HepG2 (cell line): ENCODE data around the gene TRMU. TPM values are rescaled to one million over a fixed set of nuclear protein-coding genes. Genes with fewer than 3 reads are reported as not detected.

Experiments
- AGO1 ChIP-seq: fragments of 200-400 bp; formaldehyde crosslinking; IDR thresholded peaks from 2 replicates; pipeline ENCODE4 v1.6.1; 2017; ENCODE audit warnings: mild to moderate bottlenecking, low read depth, low read length, moderate library complexity; ENCODE audit not compliant: poor library complexity, severe bottlenecking
- CEBPB ChIP-seq: IDR thresholded peaks from 2 replicates; pipeline ENCODE4 v1.6.1; 2011; ENCODE audit warnings: low read depth, low read length, improper control_type of control experiment, borderline replicate concordance
- CREM ChIP-seq, 2 experiments: sonication (generic) in 1 of 2; formaldehyde crosslinking in 1 of 2; IDR thresholded peaks; 2 replicates each; pipeline versions ENCODE4 v1.4.0 to v1.6.1; 2016 to 2020; ENCODE audit warnings: antibody characterized with exemption in 1 of 2, mild to moderate bottlenecking in 1 of 2, missing genetic modification reagents in 1 of 2
- FOXA3 ChIP-seq: IDR thresholded peaks from 2 replicates; pipeline ENCODE4 v1.6.1; 2016; ENCODE audit warnings: missing genetic modification reagents, missing compliant biosample characterization
- HES4 ChIP-seq: sonication (generic); formaldehyde crosslinking; IDR thresholded peaks from 2 replicates; pipeline ENCODE4 v1.9.0; 2021; ENCODE audit warnings: mild to moderate bottlenecking, missing genetic modification reagents, borderline replicate concordance
- HMG20B ChIP-seq: conservative IDR thresholded peaks from 2 replicates; pipeline ENCODE4 v1.6.1; 2016; ENCODE audit warnings: missing genetic modification reagents, missing compliant biosample characterization
- KLF9 ChIP-seq: IDR thresholded peaks from 2 replicates; pipeline ENCODE4 v1.6.1; 2016; ENCODE audit warnings: low read depth
- MEIS2 ChIP-seq: sonication (generic); formaldehyde crosslinking; IDR thresholded peaks from 2 replicates; pipeline ENCODE4 v1.9.0; 2021; ENCODE audit warnings: mild to moderate bottlenecking, missing genetic modification reagents
- NFATC3 ChIP-seq: sonication (generic); formaldehyde crosslinking; IDR thresholded peaks from 2 replicates; pipeline ENCODE4 v1.5.1; 2020; ENCODE audit warnings: mild to moderate bottlenecking, missing genetic modification reagents
- NFE2L1 ChIP-seq: sonication (generic); formaldehyde crosslinking; IDR thresholded peaks from 2 replicates; pipeline ENCODE4 v1.4.0; 2020; ENCODE audit warnings: missing genetic modification reagents, mild to moderate bottlenecking, borderline replicate concordance
- SALL1 ChIP-seq: sonication (generic); formaldehyde crosslinking; IDR thresholded peaks from 2 replicates; pipeline ENCODE4 v1.8.0; 2022; ENCODE audit warnings: mild to moderate bottlenecking, missing genetic modification reagents
- TRIM24 ChIP-seq: sonication (generic); formaldehyde crosslinking; IDR thresholded peaks from 2 replicates; pipeline ENCODE4 v1.8.0; 2022; ENCODE audit warnings: mild to moderate bottlenecking, missing genetic modification reagents
- ZBTB1 ChIP-seq: sonication (generic); formaldehyde crosslinking; IDR thresholded peaks from 2 replicates; pipeline ENCODE4 v1.4.0; 2020; ENCODE audit warnings: missing genetic modification reagents, borderline replicate concordance
- ZNF367 ChIP-seq: sonication (generic); formaldehyde crosslinking; IDR thresholded peaks from 2 replicates; pipeline ENCODE4 v1.4.0; 2020; ENCODE audit warnings: missing genetic modification reagents, borderline replicate concordance
- ZNF510 ChIP-seq: sonication (generic); formaldehyde crosslinking; IDR thresholded peaks from 2 replicates; pipeline ENCODE4 v1.4.0; 2020; ENCODE audit warnings: low read depth, mild to moderate bottlenecking, missing genetic modification reagents
- ZSCAN29 ChIP-seq: sonication (generic); formaldehyde crosslinking; conservative IDR thresholded peaks from 2 replicates; pipeline ENCODE4 v1.4.0; 2020; ENCODE audit warnings: mild to moderate bottlenecking, missing genetic modification reagents
- ZZZ3 ChIP-seq: sonication (generic); formaldehyde crosslinking; IDR thresholded peaks from 2 replicates; pipeline ENCODE4 v1.4.0; 2020; ENCODE audit warnings: missing genetic modification reagents, mild to moderate bottlenecking, borderline replicate concordance
- polyA plus RNA-seq, 8 experiments: library from polyadenylated mRNA; depleted of rRNA in 3 of 8; stranded (reverse) in 7 of 8; unstranded in 1 of 8; fragments of >200 nt; fragmentation: Illumina TruSeq in 4 of 8; extraction: Trizol in 4 of 8; gene quantifications; 2 replicates each; pipeline versions ENCODE4 v1.2.1 to v1.2.3, GENCODE V29; 2011 to 2016; ENCODE audit warnings: low read depth in 4 of 8, missing spikeins in 1 of 8, mixed read lengths in 1 of 8; ENCODE audit not compliant: insufficient read depth in 1 of 8
- total RNA-seq, 5 experiments: library from RNA; depleted of rRNA; stranded (reverse); fragments of >200 nt; fragmentation: Illumina TruSeq; extraction: Trizol; gene quantifications; 2 replicates each; pipeline ENCODE4 v1.2.3, GENCODE V29; 2016; ENCODE audit warnings: low read depth in 1 of 5
- TF ChIP-seq, protein P1 (sequence below): sonication (generic); formaldehyde crosslinking; IDR thresholded peaks from 2 replicates; pipeline ENCODE4 v1.4.0; 2020; ENCODE audit warnings: missing genetic modification reagents, borderline replicate concordance
- TF ChIP-seq, protein P2 (sequence below): sonication (generic); formaldehyde crosslinking; IDR thresholded peaks from 2 replicates; pipeline ENCODE4 v1.4.0; 2020; ENCODE audit warnings: missing genetic modification reagents
- TF ChIP-seq, protein P3 (sequence below): sonication (generic); formaldehyde crosslinking; IDR thresholded peaks from 2 replicates; pipeline ENCODE4 v1.8.1; 2022; ENCODE audit warnings: low read depth, mild to moderate bottlenecking, missing genetic modification reagents
- TF ChIP-seq, protein P4 (sequence below): sonication (generic); formaldehyde crosslinking; IDR thresholded peaks from 2 replicates; pipeline ENCODE4 v1.5.0; 2020; ENCODE audit warnings: mild to moderate bottlenecking, low read depth, missing genetic modification reagents, borderline replicate concordance

TRMU gene
- total and polyA plus RNA-seq, 2 of the 13 experiments (the other 11 are each of a cell fraction or from before 2014, with no cell fraction given), result 31.0 to 50.2 TPM

DNA sequence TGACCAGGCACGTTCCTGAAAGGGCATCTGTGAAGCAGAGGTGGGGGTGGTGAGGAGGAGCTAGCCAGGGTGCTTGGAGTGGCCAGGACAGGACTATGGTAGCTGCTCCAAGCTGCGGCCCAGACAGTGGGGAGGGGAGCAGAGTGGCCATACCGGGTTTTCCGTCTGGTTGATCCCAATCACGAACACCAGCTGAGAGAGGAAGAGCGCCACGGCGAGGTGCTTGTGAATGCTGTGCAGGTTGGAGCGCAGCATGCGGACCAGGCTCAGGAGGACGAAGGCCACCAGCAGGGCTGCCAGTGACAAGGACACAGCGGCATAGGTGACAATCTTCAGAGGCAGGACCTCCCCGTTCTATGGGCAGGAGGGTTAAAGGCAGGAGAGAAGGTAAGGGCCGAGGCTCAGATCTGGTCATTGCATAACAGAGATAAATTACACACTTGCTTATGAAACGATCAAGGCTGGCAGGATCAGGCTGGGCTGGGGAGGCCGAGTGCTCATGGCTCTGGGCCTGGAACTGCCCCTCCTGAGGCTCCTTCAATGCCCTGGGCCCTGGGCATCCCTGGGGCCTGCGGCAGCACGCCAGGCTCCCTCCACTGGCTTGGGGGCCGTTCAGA is 41.5 kb downstream of the TRMU start (continued):
- TF ChIP-seq, protein P1, sequence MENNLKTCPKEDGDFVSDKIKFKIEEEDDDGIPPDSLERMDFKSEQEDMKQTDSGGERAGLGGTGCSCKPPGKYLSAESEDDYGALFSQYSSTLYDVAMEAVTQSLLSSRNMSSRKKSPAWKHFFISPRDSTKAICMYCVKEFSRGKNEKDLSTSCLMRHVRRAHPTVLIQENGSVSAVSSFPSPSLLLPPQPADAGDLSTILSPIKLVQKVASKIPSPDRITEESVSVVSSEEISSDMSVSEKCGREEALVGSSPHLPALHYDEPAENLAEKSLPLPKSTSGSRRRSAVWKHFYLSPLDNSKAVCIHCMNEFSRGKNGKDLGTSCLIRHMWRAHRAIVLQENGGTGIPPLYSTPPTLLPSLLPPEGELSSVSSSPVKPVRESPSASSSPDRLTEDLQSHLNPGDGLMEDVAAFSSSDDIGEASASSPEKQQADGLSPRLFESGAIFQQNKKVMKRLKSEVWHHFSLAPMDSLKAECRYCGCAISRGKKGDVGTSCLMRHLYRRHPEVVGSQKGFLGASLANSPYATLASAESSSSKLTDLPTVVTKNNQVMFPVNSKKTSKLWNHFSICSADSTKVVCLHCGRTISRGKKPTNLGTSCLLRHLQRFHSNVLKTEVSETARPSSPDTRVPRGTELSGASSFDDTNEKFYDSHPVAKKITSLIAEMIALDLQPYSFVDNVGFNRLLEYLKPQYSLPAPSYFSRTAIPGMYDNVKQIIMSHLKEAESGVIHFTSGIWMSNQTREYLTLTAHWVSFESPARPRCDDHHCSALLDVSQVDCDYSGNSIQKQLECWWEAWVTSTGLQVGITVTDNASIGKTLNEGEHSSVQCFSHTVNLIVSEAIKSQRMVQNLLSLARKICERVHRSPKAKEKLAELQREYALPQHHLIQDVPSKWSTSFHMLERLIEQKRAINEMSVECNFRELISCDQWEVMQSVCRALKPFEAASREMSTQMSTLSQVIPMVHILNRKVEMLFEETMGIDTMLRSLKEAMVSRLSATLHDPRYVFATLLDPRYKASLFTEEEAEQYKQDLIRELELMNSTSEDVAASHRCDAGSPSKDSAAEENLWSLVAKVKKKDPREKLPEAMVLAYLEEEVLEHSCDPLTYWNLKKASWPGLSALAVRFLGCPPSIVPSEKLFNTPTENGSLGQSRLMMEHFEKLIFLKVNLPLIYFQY, result no peak
- TF ChIP-seq, protein P2, sequence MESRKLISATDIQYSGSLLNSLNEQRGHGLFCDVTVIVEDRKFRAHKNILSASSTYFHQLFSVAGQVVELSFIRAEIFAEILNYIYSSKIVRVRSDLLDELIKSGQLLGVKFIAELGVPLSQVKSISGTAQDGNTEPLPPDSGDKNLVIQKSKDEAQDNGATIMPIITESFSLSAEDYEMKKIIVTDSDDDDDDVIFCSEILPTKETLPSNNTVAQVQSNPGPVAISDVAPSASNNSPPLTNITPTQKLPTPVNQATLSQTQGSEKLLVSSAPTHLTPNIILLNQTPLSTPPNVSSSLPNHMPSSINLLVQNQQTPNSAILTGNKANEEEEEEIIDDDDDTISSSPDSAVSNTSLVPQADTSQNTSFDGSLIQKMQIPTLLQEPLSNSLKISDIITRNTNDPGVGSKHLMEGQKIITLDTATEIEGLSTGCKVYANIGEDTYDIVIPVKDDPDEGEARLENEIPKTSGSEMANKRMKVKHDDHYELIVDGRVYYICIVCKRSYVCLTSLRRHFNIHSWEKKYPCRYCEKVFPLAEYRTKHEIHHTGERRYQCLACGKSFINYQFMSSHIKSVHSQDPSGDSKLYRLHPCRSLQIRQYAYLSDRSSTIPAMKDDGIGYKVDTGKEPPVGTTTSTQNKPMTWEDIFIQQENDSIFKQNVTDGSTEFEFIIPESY (CRISPR knock-in tag), result peak; percentile 78
- TF ChIP-seq NFE2L1 (CRISPR knock-in tag), result 0 out of 2 replicates have a peak, but pooled peaks have one; percentile 11
- TF ChIP-seq TRIM24 (CRISPR knock-in tag), result no peak
- TF ChIP-seq, protein P3, sequence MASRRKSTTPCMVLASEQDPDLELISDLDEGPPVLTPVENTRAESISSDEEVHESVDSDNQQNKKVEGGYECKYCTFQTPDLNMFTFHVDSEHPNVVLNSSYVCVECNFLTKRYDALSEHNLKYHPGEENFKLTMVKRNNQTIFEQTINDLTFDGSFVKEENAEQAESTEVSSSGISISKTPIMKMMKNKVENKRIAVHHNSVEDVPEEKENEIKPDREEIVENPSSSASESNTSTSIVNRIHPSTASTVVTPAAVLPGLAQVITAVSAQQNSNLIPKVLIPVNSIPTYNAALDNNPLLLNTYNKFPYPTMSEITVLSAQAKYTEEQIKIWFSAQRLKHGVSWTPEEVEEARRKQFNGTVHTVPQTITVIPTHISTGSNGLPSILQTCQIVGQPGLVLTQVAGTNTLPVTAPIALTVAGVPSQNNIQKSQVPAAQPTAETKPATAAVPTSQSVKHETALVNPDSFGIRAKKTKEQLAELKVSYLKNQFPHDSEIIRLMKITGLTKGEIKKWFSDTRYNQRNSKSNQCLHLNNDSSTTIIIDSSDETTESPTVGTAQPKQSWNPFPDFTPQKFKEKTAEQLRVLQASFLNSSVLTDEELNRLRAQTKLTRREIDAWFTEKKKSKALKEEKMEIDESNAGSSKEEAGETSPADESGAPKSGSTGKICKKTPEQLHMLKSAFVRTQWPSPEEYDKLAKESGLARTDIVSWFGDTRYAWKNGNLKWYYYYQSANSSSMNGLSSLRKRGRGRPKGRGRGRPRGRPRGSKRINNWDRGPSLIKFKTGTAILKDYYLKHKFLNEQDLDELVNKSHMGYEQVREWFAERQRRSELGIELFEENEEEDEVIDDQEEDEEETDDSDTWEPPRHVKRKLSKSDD (CRISPR knock-in tag), result peak; percentile 18
- 0 out of 2 replicates have a peak, but pooled peaks have one; percentile 26 for TF ChIP-seq ZZZ3
- no peak for TF ChIP-seq AGO1
- TF ChIP-seq, protein P4, sequence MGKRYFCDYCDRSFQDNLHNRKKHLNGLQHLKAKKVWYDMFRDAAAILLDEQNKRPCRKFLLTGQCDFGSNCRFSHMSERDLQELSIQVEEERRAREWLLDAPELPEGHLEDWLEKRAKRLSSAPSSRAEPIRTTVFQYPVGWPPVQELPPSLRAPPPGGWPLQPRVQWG (CRISPR knock-in tag), result no peak
- no peak for TF ChIP-seq KLF9 (CRISPR knock-in tag)
- TF ChIP-seq MEIS2 (CRISPR knock-in tag), result no peak
- TF ChIP-seq FOXA3 (CRISPR knock-in tag), result no peak
- no peak for TF ChIP-seq ZNF510
- no peak for TF ChIP-seq CREM (IDR thresholded peaks at IDR 0.05)
- TF ChIP-seq CREM (CRISPR knock-in tag; IDR thresholded peaks at IDR 0.05), result no peak
- no peak for TF ChIP-seq HES4 (CRISPR knock-in tag)
- TF ChIP-seq CEBPB, result peak; percentile 34; the same call in 1 of the 2 replicates
- no peak for TF ChIP-seq ZSCAN29 (CRISPR knock-in tag)
- TF ChIP-seq NFATC3 (CRISPR knock-in tag), result no peak
- TF ChIP-seq HMG20B, result no peak
- no peak for TF ChIP-seq ZNF367 (CRISPR knock-in tag)
- TF ChIP-seq SALL1 (CRISPR knock-in tag), result no peak
- TF ChIP-seq ZBTB1, result no peak
